H1 (cell line): Measurements from ENCODE around the gene CTPS2. TPM values are rescaled to one million over a fixed set of nuclear protein-coding genes. Genes with fewer than 3 reads are reported as not detected.

Experiments
- ATF3 ChIP-seq: IDR thresholded peaks from 2 replicates; pipeline ENCODE4 v1.6.1; 2011; ENCODE audit warnings: low read depth, mild to moderate bottlenecking, low read length; ENCODE audit not compliant: insufficient read depth
- CBX8 ChIP-seq: fragments of 300-800, 300-1000 bp; sonication (generic); IDR thresholded peaks from 2 replicates; pipeline ENCODE4 v1.7.1; 2016; ENCODE audit warnings: low read depth, low read length, borderline replicate concordance
- RXRA ChIP-seq: IDR thresholded peaks from 2 replicates; pipeline ENCODE4 v1.6.1; 2011; ENCODE audit warnings: low read depth, mild to moderate bottlenecking, low read length, moderate library complexity; ENCODE audit not compliant: insufficient read depth
- SIN3A ChIP-seq, 2 experiments: IDR thresholded peaks in 1 of 2; conservative IDR thresholded peaks in 1 of 2; 2 replicates each; pipeline ENCODE4 v1.6.1; 2011 to 2012; ENCODE audit warnings: low read length in 2 of 2, improper control_type of control experiment in 1 of 2, low read depth in 1 of 2, mild to moderate bottlenecking in 1 of 2
- SUZ12 ChIP-seq: fragments of 200-600 bp; sonication (generic); IDR thresholded peaks from 2 replicates; pipeline ENCODE4 v1.6.1; 2012; ENCODE audit warnings: mild to moderate bottlenecking, inconsistent platforms, low read length, moderate library complexity, mixed read lengths
- polyA plus RNA-seq, 7 experiments: library from polyadenylated mRNA; depleted of rRNA in 3 of 7; stranded (reverse) in 5 of 7; unstranded in 2 of 7; fragments of >200 nt in 5 of 7; fragments of 200-250 nt in 2 of 7; gene quantifications; 1 replicate in 5 of 7; 2 replicates in 1 of 7; 4 replicates in 1 of 7; pipeline versions ENCODE4 v1.2.1 to v1.2.3, GENCODE V29; 2011 to 2013; ENCODE audit warnings: missing spikeins in 2 of 7, mixed read lengths in 2 of 7
- total RNA-seq: library from RNA; stranded (reverse); fragmentation: NEBNext Ultra II Directional; extraction: Animal tissue kit (Norgen Biotek cat#: 25700); gene quantifications from 2 replicates; pipeline ENCODE4 v1.2.1, GENCODE V29; 2021
- TF ChIP-seq, protein P1 (sequence below): fragments of 300-600 bp; sonication (generic); IDR thresholded peaks from 2 replicates; pipeline ENCODE4 v1.7.1; 2012; ENCODE audit warnings: low read length, moderate library complexity, mild to moderate bottlenecking, inconsistent platforms; ENCODE audit not compliant: insufficient replicate concordance

CTPS2 gene
- total and polyA plus RNA-seq, 2 of the 8 experiments (the other 6 are each of a cell fraction or from before 2014, with no cell fraction given), result 17.1 to 34.0 TPM

DNA sequence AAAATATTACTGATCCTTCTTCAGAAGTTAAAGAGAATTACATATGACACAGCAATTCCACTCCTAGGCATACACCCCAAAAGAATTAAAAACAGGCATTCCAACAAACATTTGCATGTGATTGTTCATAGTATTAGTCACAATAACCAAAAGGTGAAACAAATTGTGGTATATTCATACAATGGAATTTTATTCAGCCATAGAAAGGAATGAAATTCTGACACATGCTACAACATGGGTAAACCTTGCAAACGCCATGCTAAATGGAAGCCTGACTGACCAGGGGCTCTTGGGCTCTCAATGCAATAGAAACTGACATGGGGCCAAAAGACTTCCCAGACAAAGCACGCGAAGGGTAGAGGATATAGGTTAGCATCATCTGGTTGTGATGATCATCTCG lies 124.6 kb downstream of the CTPS2 start (continued):
- TF ChIP-seq, protein P1, sequence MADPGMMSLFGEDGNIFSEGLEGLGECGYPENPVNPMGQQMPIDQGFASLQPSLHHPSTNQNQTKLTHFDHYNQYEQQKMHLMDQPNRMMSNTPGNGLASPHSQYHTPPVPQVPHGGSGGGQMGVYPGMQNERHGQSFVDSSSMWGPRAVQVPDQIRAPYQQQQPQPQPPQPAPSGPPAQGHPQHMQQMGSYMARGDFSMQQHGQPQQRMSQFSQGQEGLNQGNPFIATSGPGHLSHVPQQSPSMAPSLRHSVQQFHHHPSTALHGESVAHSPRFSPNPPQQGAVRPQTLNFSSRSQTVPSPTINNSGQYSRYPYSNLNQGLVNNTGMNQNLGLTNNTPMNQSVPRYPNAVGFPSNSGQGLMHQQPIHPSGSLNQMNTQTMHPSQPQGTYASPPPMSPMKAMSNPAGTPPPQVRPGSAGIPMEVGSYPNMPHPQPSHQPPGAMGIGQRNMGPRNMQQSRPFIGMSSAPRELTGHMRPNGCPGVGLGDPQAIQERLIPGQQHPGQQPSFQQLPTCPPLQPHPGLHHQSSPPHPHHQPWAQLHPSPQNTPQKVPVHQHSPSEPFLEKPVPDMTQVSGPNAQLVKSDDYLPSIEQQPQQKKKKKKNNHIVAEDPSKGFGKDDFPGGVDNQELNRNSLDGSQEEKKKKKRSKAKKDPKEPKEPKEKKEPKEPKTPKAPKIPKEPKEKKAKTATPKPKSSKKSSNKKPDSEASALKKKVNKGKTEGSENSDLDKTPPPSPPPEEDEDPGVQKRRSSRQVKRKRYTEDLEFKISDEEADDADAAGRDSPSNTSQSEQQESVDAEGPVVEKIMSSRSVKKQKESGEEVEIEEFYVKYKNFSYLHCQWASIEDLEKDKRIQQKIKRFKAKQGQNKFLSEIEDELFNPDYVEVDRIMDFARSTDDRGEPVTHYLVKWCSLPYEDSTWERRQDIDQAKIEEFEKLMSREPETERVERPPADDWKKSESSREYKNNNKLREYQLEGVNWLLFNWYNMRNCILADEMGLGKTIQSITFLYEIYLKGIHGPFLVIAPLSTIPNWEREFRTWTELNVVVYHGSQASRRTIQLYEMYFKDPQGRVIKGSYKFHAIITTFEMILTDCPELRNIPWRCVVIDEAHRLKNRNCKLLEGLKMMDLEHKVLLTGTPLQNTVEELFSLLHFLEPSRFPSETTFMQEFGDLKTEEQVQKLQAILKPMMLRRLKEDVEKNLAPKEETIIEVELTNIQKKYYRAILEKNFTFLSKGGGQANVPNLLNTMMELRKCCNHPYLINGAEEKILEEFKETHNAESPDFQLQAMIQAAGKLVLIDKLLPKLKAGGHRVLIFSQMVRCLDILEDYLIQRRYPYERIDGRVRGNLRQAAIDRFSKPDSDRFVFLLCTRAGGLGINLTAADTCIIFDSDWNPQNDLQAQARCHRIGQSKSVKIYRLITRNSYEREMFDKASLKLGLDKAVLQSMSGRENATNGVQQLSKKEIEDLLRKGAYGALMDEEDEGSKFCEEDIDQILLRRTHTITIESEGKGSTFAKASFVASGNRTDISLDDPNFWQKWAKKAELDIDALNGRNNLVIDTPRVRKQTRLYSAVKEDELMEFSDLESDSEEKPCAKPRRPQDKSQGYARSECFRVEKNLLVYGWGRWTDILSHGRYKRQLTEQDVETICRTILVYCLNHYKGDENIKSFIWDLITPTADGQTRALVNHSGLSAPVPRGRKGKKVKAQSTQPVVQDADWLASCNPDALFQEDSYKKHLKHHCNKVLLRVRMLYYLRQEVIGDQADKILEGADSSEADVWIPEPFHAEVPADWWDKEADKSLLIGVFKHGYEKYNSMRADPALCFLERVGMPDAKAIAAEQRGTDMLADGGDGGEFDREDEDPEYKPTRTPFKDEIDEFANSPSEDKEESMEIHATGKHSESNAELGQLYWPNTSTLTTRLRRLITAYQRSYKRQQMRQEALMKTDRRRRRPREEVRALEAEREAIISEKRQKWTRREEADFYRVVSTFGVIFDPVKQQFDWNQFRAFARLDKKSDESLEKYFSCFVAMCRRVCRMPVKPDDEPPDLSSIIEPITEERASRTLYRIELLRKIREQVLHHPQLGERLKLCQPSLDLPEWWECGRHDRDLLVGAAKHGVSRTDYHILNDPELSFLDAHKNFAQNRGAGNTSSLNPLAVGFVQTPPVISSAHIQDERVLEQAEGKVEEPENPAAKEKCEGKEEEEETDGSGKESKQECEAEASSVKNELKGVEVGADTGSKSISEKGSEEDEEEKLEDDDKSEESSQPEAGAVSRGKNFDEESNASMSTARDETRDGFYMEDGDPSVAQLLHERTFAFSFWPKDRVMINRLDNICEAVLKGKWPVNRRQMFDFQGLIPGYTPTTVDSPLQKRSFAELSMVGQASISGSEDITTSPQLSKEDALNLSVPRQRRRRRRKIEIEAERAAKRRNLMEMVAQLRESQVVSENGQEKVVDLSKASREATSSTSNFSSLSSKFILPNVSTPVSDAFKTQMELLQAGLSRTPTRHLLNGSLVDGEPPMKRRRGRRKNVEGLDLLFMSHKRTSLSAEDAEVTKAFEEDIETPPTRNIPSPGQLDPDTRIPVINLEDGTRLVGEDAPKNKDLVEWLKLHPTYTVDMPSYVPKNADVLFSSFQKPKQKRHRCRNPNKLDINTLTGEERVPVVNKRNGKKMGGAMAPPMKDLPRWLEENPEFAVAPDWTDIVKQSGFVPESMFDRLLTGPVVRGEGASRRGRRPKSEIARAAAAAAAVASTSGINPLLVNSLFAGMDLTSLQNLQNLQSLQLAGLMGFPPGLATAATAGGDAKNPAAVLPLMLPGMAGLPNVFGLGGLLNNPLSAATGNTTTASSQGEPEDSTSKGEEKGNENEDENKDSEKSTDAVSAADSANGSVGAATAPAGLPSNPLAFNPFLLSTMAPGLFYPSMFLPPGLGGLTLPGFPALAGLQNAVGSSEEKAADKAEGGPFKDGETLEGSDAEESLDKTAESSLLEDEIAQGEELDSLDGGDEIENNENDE, result no peak
- TF ChIP-seq ATF3 (no peak), CBX8 (no peak), SUZ12 (no peak), SIN3A (conservative IDR thresholded peaks at IDR 0.05 in 1 of 2, IDR thresholded peaks at IDR 0.05 in 1 of 2; ENCODE audit: low read depth in 1 of 2, low read length in 2 of 2) (no peak), RXRA (no peak)
- TF ChIP-seq, all 59 proteins: peak for 0
